SHP77 (cell line): Measurements from ENCODE around the gene MIPOL1.
"Not testable (repeated sequence)": the region's sequence is repeated elsewhere in the genome, so short reads cannot be mapped to it uniquely, and the experiment has no call there.

Experiments
- DNase-seq, 2 experiments: peaks; one replicate each; lab custom pipeline; 2025; lab: John Stamatoyannopoulos, UW

Gene MIPOL1

GRCh38 chr14:37187294-37187693 lies 10.4 kb upstream of the MIPOL1 start:
- no peak for DNase-seq

GRCh38 chr14:37187840-37188577 lies 9.7 kb upstream of the MIPOL1 start:
- DNase-seq, result not testable (repeated sequence)

GRCh38 chr14:37189733-37190132 lies 8.0 kb upstream of the MIPOL1 start:
- not testable (repeated sequence) for DNase-seq

- DNase-seq, result no peak
These were observed 3.0 kb upstream of the MIPOL1 start for GRCh38 chr14:37194698-37195097.

- DNase-seq, result no peak
These were observed 2.4 kb upstream of the MIPOL1 start for GRCh38 chr14:37195327-37195726.

DNA sequence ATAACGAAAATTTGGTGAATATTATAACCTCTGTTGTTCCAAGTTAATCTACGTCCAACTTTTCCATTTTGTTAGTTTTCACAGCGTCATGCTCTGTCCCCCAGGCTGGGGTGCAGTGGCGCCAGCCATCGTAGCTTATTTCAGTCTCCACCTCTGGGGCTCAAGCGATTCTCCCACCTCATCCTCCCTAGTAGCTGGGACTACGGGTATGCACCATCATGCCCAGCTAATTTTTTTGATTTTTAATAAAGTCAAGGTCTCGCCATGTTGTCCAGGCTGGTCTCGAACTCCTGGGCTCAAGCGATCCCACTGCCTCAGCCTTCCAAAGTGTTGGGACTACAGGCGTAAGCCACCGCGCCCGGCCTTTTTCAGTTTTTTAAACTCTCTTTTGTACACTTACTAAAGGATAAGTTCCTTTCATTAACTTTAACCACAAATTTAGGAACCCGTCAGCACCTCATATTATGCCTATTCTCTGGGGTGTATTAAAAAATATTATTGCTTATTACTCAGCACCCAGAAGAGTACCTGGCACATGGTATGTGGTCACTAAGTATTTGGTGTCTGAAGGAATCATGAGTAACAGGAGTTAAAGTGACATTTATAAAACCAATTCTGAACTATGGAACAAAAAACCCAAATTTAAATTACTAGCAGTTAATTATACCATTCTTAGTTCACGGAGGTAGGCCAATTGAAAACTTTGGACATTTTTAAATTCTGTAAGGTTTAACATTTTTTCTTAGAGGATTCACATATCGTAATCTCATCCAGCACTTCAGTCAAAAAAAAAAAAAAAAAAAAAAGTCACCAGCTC lies 925 bp upstream of the MIPOL1 start:
- no peak for DNase-seq

- peak in 1 of 2 experiments; percentile 51 for DNase-seq
These were observed 499 bp downstream of the MIPOL1 start for GRCh38 chr14:37198273-37198598.

GRCh38 chr14:37198907-37199306 lies 1.2 kb downstream of the MIPOL1 start:
- no peak for DNase-seq

DNA sequence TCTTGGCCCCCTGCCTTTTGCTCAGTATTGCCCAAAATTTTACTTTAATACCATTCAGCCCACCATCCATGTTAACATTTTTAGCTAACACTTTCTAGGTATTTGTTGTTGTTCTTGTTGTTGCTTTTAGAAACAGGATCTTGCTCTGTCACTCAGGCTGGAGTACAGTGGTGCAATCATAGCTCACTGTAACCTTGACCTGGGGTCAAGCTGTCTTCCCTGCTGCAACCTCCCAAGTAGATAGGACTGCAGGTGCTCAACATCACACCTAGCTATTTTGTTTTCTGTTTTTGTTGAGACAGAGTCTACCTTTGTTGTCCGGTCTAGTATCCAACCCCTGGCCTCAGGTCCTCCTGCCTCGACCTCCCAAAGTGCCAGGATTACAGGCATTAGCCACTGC lies 4.0 kb downstream of the MIPOL1 start:
- no peak for DNase-seq

- DNase-seq, result no peak
These were observed 4.5 kb downstream of the MIPOL1 start for GRCh38 chr14:37202265-37202664.

GRCh38 chr14:37202812-37203211 lies 5.1 kb downstream of the MIPOL1 start:
- no peak for DNase-seq

- no peak for DNase-seq
These were observed 5.7 kb downstream of the MIPOL1 start for GRCh38 chr14:37203423-37203822.

- DNase-seq, result not testable (repeated sequence)
These were observed 8.2 kb downstream of the MIPOL1 start for GRCh38 chr14:37205623-37206605.

GRCh38 chr14:37209617-37210016 lies 11.9 kb downstream of the MIPOL1 start:
- not testable (repeated sequence) for DNase-seq

- DNase-seq, result no peak
These were observed 12.7 kb downstream of the MIPOL1 start for GRCh38 chr14:37210448-37210847.

DNA sequence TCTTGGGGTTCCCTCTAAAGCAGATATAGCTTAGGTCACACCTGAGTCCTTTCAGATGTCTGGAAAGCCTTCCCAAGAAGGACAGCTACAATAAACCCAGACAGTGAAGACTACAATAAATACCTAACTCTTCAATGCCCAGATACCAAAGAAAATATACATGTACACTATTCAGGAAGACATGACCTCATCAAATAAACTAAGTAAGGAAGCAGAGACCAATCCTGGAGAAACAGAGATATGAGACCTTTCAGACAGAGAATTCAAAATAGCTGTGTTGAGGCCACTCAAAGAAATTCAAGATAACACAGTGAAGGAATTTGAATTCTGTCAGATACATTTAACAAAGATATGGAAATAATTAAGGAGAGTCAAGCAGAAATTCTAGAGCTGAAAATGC lies 15.3 kb downstream of the MIPOL1 start:
- DNase-seq, result no peak

GRCh38 chr14:37215345-37215744 lies 17.6 kb downstream of the MIPOL1 start:
- no peak for DNase-seq

GRCh38 chr14:37221073-37221472 lies 23.3 kb downstream of the MIPOL1 start:
- DNase-seq, result no peak

GRCh38 chr14:37223947-37224474 lies 26.3 kb downstream of the MIPOL1 start:
- DNase-seq, result no peak

DNA sequence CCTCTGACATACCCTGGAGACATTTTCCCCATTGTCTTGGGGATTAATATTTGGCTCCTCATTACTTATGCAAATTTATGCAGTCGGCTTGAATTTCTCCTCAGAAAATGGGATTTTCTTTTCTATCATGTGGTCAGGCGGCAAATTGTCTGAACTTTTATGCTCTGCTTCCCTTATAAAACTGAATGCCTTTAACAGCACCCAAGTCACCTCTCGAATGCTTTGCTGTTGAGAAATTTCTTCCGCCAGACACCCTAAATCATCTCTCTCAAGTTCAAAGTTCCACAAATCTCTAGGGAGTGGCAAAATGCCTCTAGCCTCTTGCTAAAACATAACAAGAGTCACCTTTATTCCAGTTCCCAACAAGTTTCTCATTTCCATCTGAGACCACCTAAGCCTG lies 27.9 kb downstream of the MIPOL1 start:
- DNase-seq, result not testable (repeated sequence)

- DNase-seq, result peak; percentile 77 to 90
These were observed 32.9 kb downstream of the MIPOL1 start for GRCh38 chr14:37230551-37231194.
